ENCODE results near the gene KCNH2.
A peak's percentile ranks its signal among the peaks of the same experiment; 100 is the strongest.

KCNH2 gene

DNA sequence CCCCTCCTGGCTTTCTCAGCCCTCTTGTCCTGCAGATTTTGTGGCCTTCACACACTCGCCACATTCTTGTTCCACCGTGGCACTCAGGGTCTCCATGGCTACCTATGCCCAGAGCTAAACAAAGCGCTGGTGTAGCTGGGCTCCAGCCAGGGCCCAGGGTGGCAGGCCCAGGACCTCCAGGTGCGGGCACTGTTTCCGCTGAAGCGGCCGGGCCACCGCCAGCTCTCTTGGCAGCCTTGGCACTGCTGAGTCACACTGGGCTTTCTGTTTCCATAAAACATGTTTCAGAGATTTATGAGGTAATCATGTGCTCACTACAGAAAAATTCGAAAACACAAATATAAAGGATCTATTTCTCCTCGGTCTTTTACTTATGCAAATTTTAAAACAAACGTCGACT is 74.5 kb downstream of the KCNH2 start:
- DNase-seq = peak in 41 of 42 donors; percentile 28 to 89 (median 54)

DNA sequence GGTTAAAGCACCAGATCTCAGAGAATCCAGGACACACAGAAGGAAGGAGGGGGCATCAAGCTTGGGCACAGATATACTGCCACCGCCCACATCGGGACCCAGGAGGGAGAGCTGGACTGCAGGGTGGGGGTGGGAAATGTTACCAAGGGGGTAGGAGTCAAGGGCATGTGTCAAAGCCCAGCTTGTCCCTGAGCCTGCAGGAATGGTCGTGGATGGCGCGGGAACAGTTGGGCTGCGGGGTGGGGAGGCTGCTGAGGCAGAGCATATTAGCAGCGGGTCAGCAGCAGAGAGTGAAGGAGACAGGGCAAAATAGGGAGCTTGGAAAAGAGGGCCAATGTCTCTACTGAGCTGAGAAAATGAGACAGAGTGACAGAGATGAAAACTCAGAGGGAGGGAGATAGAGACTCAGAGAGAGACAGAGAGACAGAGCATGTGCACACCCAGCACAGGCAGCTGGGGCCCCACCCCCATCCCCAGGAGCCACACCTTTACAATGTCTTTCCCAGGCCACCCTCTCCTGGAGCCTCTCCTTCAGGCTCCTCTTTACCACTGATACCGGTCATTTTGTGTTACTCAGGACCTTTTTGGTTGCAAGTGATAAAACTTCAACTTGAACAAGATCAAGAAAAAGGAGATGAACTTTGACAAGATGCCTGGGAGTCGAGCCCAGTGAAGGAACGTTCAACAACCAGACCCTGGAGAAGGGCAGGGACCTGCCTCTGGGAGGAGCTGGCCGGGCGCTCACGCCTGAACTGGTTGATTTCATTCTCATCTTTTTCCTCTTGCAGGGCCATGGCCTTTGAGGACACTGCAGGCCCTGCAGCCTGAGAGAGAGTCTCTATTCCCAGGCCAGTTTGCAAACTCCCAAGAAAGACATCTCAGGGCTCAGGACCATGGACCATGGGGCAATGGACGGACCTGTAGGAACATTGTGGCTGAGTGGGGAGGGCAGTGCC is 75.8 kb downstream of the KCNH2 start:
- intact Hi-C loops (cut with DNase I) = no loop called here
- no peak for DNase-seq

More for the DNA sequence above, 74.5 kb downstream of the KCNH2 start:
- intact Hi-C loops (cut with DNase I) = no loop called here

GRCh38 chr7:150901160-150902035 is 76.7 kb downstream of the KCNH2 start:
- peak; percentile 26 to 84 (median 66) for DNase-seq
- intact Hi-C loops (cut with DNase I) = no loop called here

GRCh38 chr7:150900675-150901074 is 77.4 kb downstream of the KCNH2 start:
- no peak for DNase-seq
- intact Hi-C loops (cut with DNase I) = no loop called here

DNA sequence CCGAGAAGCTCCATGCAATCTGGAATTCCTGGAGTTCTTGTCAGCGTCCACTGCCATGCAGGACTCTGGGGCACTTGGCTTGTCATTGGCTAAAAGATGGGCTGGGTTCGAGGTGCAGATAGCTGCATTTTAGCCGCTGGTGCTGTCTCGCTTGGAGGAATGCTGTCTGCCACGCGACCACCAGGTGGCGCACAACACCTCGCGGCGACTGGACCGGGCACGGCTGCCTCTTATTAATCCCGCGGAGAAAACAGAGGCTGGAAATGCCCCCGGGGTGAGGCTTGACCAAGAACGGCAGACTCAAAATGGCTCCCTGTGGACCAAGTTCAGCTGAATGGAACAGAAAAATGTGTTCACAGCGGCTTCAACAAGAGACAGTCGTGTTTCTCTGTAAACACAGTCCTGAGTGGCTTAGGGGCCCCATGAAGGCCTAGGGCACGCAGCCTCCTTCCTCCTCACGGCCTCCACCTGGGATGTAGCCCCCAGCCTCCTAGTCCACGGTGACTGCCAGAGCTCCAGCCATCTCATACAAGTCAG is 79.6 kb downstream of the KCNH2 start:
- peak; percentile 50 to 95 (median 88) for DNase-seq
- intact Hi-C loops (cut with DNase I) = loop anchor here (2.0 kb wide), 1 partner anchor 88 kb away; no protein-coding TSS in a partner anchor

- no peak for DNase-seq
- intact Hi-C loops (cut with DNase I) = loop anchor here (2.0 kb wide), 1 partner anchor 89 kb away; no protein-coding TSS in a partner anchor
These were observed 80.3 kb downstream of the KCNH2 start for GRCh38 chr7:150897502-150898474.

DNA sequence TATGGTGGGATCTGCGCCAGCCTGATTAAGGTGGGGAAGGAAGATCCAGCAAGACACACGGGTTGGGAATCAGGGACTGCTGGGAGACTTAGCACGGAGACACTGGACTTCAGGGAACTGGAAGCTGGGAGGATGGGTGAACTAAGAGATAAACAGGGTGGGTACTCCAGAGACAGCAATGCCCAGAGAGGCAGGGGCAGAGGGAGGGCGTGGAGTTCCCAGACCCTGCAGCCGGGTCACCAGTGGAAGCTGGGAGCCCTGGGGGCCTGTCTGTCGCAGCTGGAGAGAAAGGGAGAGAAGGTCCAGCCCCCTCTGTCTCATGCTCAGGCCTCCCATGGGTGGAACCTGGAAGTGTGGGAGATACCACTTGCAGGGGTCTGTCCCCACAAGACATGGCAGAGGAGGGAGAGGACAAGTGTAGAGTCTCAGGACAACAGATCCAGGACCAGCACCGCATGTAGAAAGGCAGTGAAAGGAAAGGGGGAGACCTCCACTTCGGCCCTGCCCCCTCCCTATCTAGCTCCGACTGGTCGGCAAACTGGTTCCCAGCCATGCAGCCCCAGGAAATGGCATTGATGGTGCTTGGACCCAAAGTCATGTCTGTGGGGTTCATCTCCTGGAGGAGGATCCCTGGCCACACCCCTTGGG is 81.4 kb downstream of the KCNH2 start:
- intact Hi-C loops (cut with DNase I) = no loop called here
- DNase-seq = no peak

GRCh38 chr7:150895809-150896208 is 82.3 kb downstream of the KCNH2 start:
- intact Hi-C loops (cut with DNase I) = no loop called here

More at GRCh38 chr7:150895809-150896208, 82.3 kb downstream of the KCNH2 start:
- DNase-seq = no peak

All from head of caudate nucleus (tissue), 42 donors.